B cell (primary cell): ENCODE measurements around the gene ARHGDIA. TPM values are rescaled to one million over a fixed set of nuclear protein-coding genes. Genes with fewer than 3 reads are reported as not detected.
A peak's percentile ranks its signal among the peaks of the same experiment; 100 is the strongest.

ENCODE experiments used
- ATAC-seq: fragments of 200-7000 bp; cut with Tn5 transposase; one replicate; pipeline ENCODE4 v1.10.0; 2021; ENCODE audit warnings: low read depth, mild to moderate bottlenecking, moderate number of reproducible peaks, moderate library complexity
- CTCF ChIA-PET: fragments of 350-600 bp; sonication (Branson Sonifier 250); formaldehyde crosslinking; loops from one replicate; lab custom pipeline; 2021; ENCODE audit warnings: antibody characterized with exemption, inconsistent platforms; lab: Charles Lee
- POLR2A ChIA-PET: fragments of 350-600 bp; sonication (Branson Sonifier 250); formaldehyde crosslinking; loops from one replicate; lab custom pipeline; 2021; ENCODE audit warnings: antibody characterized with exemption; lab: Charles Lee
- DNase-seq: peaks from one replicate; pipeline ENCODE4 v3.0.0; 2013
- H2AFZ ChIP-seq: 2 replicates; pipeline ENCODE4 v1.6.1; 2012; ENCODE audit warnings: mild to moderate bottlenecking, low read depth, low read length; ENCODE audit not compliant: insufficient read depth, poor library complexity, severe bottlenecking
- H3K27ac ChIP-seq, 2 donors: 1 replicate in 1 of 2; 2 replicates in 1 of 2; pipeline ENCODE4 v1.5.1; 2012 to 2013; ENCODE audit warnings: low read length in 2 of 2, mild to moderate bottlenecking in 2 of 2, moderate library complexity in 1 of 2
- H3K27me3 ChIP-seq, 4 experiments: fragments of 200-600 bp in 1 of 4; sonication (generic) in 1 of 4; replicated peaks in 1 of 4; 1 replicate in 2 of 4; 2 replicates in 2 of 4; pipeline versions ENCODE4 v1.6.1 to v1.7.0; 2013 to 2016; ENCODE audit warnings: low read length in 3 of 4, mild to moderate bottlenecking in 2 of 4, mixed read lengths in 1 of 4, moderate library complexity in 1 of 4; ENCODE audit not compliant: insufficient read depth in 4 of 4, control insufficient read depth in 3 of 4; ENCODE audit errors: control extremely low read depth in 1 of 4
- H3K36me3 ChIP-seq, 2 experiments: replicated peaks in 1 of 2; 1 replicate in 1 of 2; 2 replicates in 1 of 2; pipeline versions ENCODE4 v1.6.1 to v1.7.1; 2013; ENCODE audit warnings: low read length in 1 of 2; ENCODE audit not compliant: insufficient read depth in 2 of 2, control insufficient read depth in 1 of 2; ENCODE audit errors: control extremely low read depth in 1 of 2, extremely low read depth in 1 of 2
- H3K4me1 ChIP-seq, 2 donors: fragments of 200-600 bp in 1 of 2; sonication (generic) in 1 of 2; 1 replicate in 1 of 2; 2 replicates in 1 of 2; pipeline versions ENCODE4 v1.5.1 to v1.6.1; 2013 to 2017; ENCODE audit warnings: low read length in 2 of 2; ENCODE audit not compliant: control insufficient read depth in 2 of 2, insufficient read depth in 2 of 2
- H3K4me2 ChIP-seq: replicated peaks from 2 replicates; pipeline ENCODE3; 2012; ENCODE audit warnings: mild to moderate bottlenecking, low read depth, low read length; ENCODE audit not compliant: poor library complexity, severe bottlenecking
- H3K4me3 ChIP-seq, 5 experiments: fragments of 200-600 bp in 1 of 5; sonication (generic) in 1 of 5; 1 replicate in 3 of 5; 2 replicates in 2 of 5; pipeline versions ENCODE4 v1.5.1 to v1.7.0; 2011 to 2016; ENCODE audit warnings: low read length in 4 of 5, mild to moderate bottlenecking in 4 of 5, low read depth in 2 of 5, control low read depth in 1 of 5, moderate library complexity in 1 of 5; ENCODE audit not compliant: insufficient read depth in 1 of 5; ENCODE audit errors: control extremely low read depth in 1 of 5, extremely low read depth in 1 of 5
- H3K79me2 ChIP-seq: fragments of 200-600 bp; sonication (generic); one replicate; pipeline ENCODE4 v1.6.0; 2016; ENCODE audit warnings: low read length; ENCODE audit not compliant: control insufficient read depth, insufficient read depth
- H3K9ac ChIP-seq: fragments of 200-600 bp; sonication (generic); 2 replicates; pipeline ENCODE4 v1.6.1; 2017; ENCODE audit warnings: mild to moderate bottlenecking, low read length, moderate library complexity
- H3K9me3 ChIP-seq, 3 donors: one replicate each; pipeline versions ENCODE4 v1.6.1 to v1.7.1; 2013; ENCODE audit warnings: low read length in 2 of 3; ENCODE audit not compliant: control insufficient read depth in 2 of 3, insufficient read depth in 1 of 3; ENCODE audit errors: control extremely low read depth in 1 of 3
- H4K20me1 ChIP-seq: 2 replicates; pipeline ENCODE4 v1.6.0; 2012; ENCODE audit warnings: mild to moderate bottlenecking, low read length; ENCODE audit not compliant: insufficient read depth, control insufficient read depth, poor library complexity, severe bottlenecking
- H3K27ac Mint-ChIP-seq: one replicate; pipeline ENCODE4 v1.8.0; 2021; ENCODE audit warnings: mixed read lengths
- H3K27me3 Mint-ChIP-seq: one replicate; pipeline ENCODE4 v1.8.0; 2021; ENCODE audit warnings: mixed read lengths
- H3K4me1 Mint-ChIP-seq: one replicate; pipeline ENCODE4 v1.8.0; 2021; ENCODE audit warnings: mixed read lengths
- H3K4me3 Mint-ChIP-seq: one replicate; pipeline ENCODE4 v1.8.0; 2021; ENCODE audit warnings: mixed read lengths
- H3K9me3 Mint-ChIP-seq: one replicate; pipeline ENCODE4 v1.8.0; 2022; ENCODE audit warnings: mixed read lengths; ENCODE audit not compliant: insufficient read depth
- EZH2 ChIP-seq: IDR thresholded peaks from 2 replicates; pipeline ENCODE4 v1.6.1; 2012; ENCODE audit warnings: borderline replicate concordance, low read depth, mild to moderate bottlenecking, moderate library complexity, low read length; ENCODE audit not compliant: insufficient read depth, poor library complexity, severe bottlenecking
- whole genome bisulfite sequencing: methylation state at CpG from one replicate; pipeline ENCODE4 v1.1.5; 2013; ENCODE audit warnings: missing lambda C conversion rate; ENCODE audit not compliant: insufficient coverage; 5-methylcytosine and 5-hydroxymethylcytosine counted together
- intact Hi-C: fragments of 100-400 bp; cut with micrococcal nuclease; formaldehyde crosslinking; loops from one replicate; pipeline ENCODE4 v1.10.0; 2022
- polyA plus RNA-seq: library from polyadenylated mRNA; depleted of rRNA; stranded (reverse); fragments of >200 nt; gene quantifications from 2 replicates; pipeline ENCODE4 v1.2.3, GENCODE V29; 2012
- total RNA-seq, 2 donors: library from RNA; stranded (reverse); fragments of 120-200 nt in 1 of 2; gene quantifications; 1 replicate in 1 of 2; 2 replicates in 1 of 2; pipeline versions ENCODE4 v1.2.3 to v1.2.4, GENCODE V29; 2013 to 2022
- TF ChIP-seq, protein P1 (sequence below): fragments of 200-600 bp; IDR thresholded peaks from one replicate; pipeline ENCODE4 v1.8.0; 2022; ENCODE audit warnings: antibody characterized with exemption, mild to moderate bottlenecking

ARHGDIA gene
- total and polyA plus RNA-seq, 2 donors (not counting 1 experiment from before 2014, with no cell fraction given) = 262 to 510 TPM

DNA sequence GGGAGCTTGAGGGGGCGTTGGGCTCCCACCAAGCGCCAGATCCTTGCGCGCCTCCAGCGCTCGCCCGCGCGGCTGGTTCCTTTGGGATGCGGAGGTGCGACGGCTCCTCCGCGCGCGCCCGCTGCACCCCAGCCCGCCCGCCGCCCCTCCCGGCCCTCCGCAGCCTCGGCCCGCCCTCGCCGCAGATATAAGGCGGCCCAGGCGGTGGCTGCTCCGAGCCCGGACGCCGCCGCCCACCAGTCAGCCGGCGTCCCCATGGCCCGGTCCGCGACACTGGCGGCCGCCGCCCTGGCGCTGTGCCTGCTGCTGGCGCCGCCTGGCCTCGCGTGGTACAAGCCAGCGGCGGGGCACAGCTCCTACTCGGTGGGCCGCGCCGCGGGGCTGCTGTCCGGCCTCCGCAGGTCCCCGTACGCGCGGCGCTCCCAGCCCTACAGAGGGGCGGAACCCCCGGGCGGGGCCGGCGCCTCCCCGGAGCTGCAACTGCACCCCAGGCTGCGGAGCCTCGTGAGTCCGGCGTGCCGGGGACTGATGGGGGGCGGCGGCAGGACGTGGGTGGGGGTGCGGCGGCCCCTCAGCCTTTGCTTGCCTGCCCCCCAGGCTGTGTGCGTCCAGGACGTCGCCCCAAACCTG, 31.0 kb upstream of the ARHGDIA start, which contains the start of gene NPB:
Gene NPB (plus strand): TSS at position 216 of the 630 bp plus-strand sequence. CDS start 40 bp downstream, at position 256.
- H3K4me3 Mint-ChIP-seq = peak within 1 kb of the TSS; percentile 36

More for the DNA sequence above, 31.0 kb upstream of the ARHGDIA start, which contains the start of gene NPB:
- Histone ChIP-seq H3K4me3 (peak within 1 kb of the TSS in 1 of 5 experiments; percentile 9), H3K27me3 (peaks cover 0 to 20% (median 7%) of the 10 kb centered on the region in 4 experiments), H3K9ac (peak within 1 kb of the TSS; percentile 26), H3K4me2 (peak within 1 kb of the TSS; percentile 65), H3K79me2 (peaks cover 3% of the 10 kb centered on the region), H3K4me1 (peaks cover 6 to 15% of the 10 kb centered on the region in 2 donors), H3K36me3 (peaks cover 0 to 45% of the 10 kb centered on the region in 2 experiments), H3K27ac (no peak within 1 kb of the TSS), H2AFZ (no peak within 1 kb of the TSS), H4K20me1 (no peaks in the 10 kb centered on the region), H3K9me3 (no peaks in the 10 kb centered on the region)
- no peaks in the 10 kb centered on the region for H3K9me3 Mint-ChIP-seq
- ATAC-seq (peak; percentile 39), DNase-seq (no peak)
- intact Hi-C loops = no loop called here
- ChIA-PET POLR2A (interaction anchor here (0.6 kb wide), 1 partner anchor 19 kb away, joined by 4 read pairs; no protein-coding TSS in a partner anchor), CTCF (no interaction called here)
- H3K4me1 Mint-ChIP-seq = peaks cover 5% of the 10 kb centered on the region
- 3% methylated on average over 79 of the region's 79 CpGs for WGBS
- peaks cover 7% of the 10 kb centered on the region for H3K27me3 Mint-ChIP-seq
- TF ChIP-seq, protein P1, sequence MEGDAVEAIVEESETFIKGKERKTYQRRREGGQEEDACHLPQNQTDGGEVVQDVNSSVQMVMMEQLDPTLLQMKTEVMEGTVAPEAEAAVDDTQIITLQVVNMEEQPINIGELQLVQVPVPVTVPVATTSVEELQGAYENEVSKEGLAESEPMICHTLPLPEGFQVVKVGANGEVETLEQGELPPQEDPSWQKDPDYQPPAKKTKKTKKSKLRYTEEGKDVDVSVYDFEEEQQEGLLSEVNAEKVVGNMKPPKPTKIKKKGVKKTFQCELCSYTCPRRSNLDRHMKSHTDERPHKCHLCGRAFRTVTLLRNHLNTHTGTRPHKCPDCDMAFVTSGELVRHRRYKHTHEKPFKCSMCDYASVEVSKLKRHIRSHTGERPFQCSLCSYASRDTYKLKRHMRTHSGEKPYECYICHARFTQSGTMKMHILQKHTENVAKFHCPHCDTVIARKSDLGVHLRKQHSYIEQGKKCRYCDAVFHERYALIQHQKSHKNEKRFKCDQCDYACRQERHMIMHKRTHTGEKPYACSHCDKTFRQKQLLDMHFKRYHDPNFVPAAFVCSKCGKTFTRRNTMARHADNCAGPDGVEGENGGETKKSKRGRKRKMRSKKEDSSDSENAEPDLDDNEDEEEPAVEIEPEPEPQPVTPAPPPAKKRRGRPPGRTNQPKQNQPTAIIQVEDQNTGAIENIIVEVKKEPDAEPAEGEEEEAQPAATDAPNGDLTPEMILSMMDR = no peak
- no peak for TF ChIP-seq EZH2
- H3K27ac Mint-ChIP-seq = no peak within 1 kb of the TSS
